ENCODE results near the gene EIF5AL1. TPM values are rescaled to one million over a fixed set of nuclear protein-coding genes. Genes with fewer than 3 reads are reported as not detected.

Gene EIF5AL1
- total and polyA plus RNA-seq, 2 of the 8 experiments (the other 6 are each of a cell fraction or from before 2014, with no cell fraction given), result 1.7 to 2.2 TPM

- Histone ChIP-seq H3K4me3 (ENCODE audit: extremely low read depth in 1 of 4, insufficient read depth in 2 of 4, low read depth in 3 of 4, low read length in 4 of 4) (no peak overlapping the region), H4K8ac (ENCODE audit: extremely low read depth, insufficient read depth, low read length) (no peak overlapping the region), H3K23ac (ENCODE audit: insufficient read length) (no peak overlapping the region), H2BK15ac (ENCODE audit: low read length) (no peak overlapping the region), H3K14ac (ENCODE audit: insufficient read length) (no peak overlapping the region), H3K79me2 (ENCODE audit: control insufficient read depth in 1 of 2, insufficient read depth in 2 of 2, low read length in 2 of 2) (no peaks in the 10 kb centered on the region), H2AK5ac (ENCODE audit: low read depth, low read length) (no peak overlapping the region), H3K18ac (ENCODE audit: extremely low read depth, low read length) (no peak overlapping the region), H3K79me1 (ENCODE audit: low read depth, low read length) (no peaks in the 10 kb centered on the region), H3K9me3 (ENCODE audit: insufficient read depth in 2 of 2, low read depth in 1 of 2, low read length in 1 of 2) (no peaks in the 10 kb centered on the region), H2AFZ (ENCODE audit: low read length) (no peak overlapping the region), H3K27me3 (replicated peaks in 1 of 4; ENCODE audit: control insufficient read depth in 3 of 4, extremely low read depth in 1 of 4, insufficient read depth in 3 of 4, low read length in 3 of 4) (peaks cover 0 to 4% (median 0%) of the 10 kb centered on the region in 4 experiments; a peak in 2 of 7 replicates), H3K23me2 (ENCODE audit: low read depth, low read length) (no peaks in the 10 kb centered on the region), H3K27ac (ENCODE audit: low read depth, low read length) (no peak overlapping the region), H4K91ac (replicated peaks; ENCODE audit: insufficient read length, low read length) (no peak overlapping the region), H3K4me2 (ENCODE audit: insufficient read depth in 1 of 2, low read depth in 2 of 2, low read length in 2 of 2) (no peak overlapping the region), H2BK12ac (ENCODE audit: low read depth, low read length) (no peak overlapping the region), H2BK5ac (ENCODE audit: low read depth, low read length) (no peak overlapping the region), H4K20me1 (replicated peaks in 1 of 2; ENCODE audit: control insufficient read depth in 1 of 2, insufficient read depth in 2 of 2, low read length in 2 of 2) (no peaks in the 10 kb centered on the region), H2BK120ac (replicated peaks; ENCODE audit: low read depth, low read length) (no peak overlapping the region), H3K4me1 (replicated peaks in 1 of 4; ENCODE audit: control insufficient read depth in 3 of 4, insufficient read depth in 4 of 4, low read length in 3 of 4) (peaks cover 0 to 3% (median 0%) of the 10 kb centered on the region in 4 experiments; a peak in 1 of 7 replicates), H3K4ac (replicated peaks; ENCODE audit: insufficient read length, low read depth, low read length) (no peak overlapping the region), H3K36me3 (ENCODE audit: control insufficient read depth in 2 of 4, insufficient read depth in 4 of 4, low read length in 3 of 4) (no peaks in the 10 kb centered on the region), H4K5ac (ENCODE audit: insufficient read length, low read depth, low read length) (no peak overlapping the region), H3K56ac (replicated peaks; ENCODE audit: insufficient read length, low read depth, low read length) (no peak overlapping the region), H3K9ac (replicated peaks in 1 of 4; ENCODE audit: extremely low read depth in 1 of 4, low read depth in 3 of 4, low read length in 3 of 4) (no peak overlapping the region), H2BK20ac (ENCODE audit: low read length) (no peak overlapping the region)
- WGBS, 2 experiments (ENCODE audit: extremely low coverage in 1 of 2, insufficient coverage in 1 of 2, insufficient read length in 1 of 2, insufficient replicate concordance in 2 of 2, low coverage in 1 of 2, low lambda C conversion rate in 2 of 2, missing lambda C conversion rate in 1 of 2), result 88% methylated on average over 3 of the region's 3 CpGs; no CpG with 5 or more reads in 1 of the 2 experiments
- FAIRE-seq (no peak), DNase-seq (ENCODE audit: low read depth in 1 of 2, low spot score in 2 of 2) (no peak)
- ChIA-PET POLR2A (ENCODE audit: partially characterized antibody) (no interaction called here), CTCF (ENCODE audit: partially characterized antibody) (interaction anchor here (0.6 to 10.0 kb wide), 18 partner anchors 9 to 142 kb away, joined by 3 to 101 read pairs (median 8); partner anchors contain the start of gene PPIF)
- TF ChIP-seq RAD21 (IDR thresholded peaks at IDR 0.05 in 1 of 2, conservative IDR thresholded peaks at IDR 0.05 in 1 of 2; ENCODE audit: low read depth in 2 of 2, low read length in 2 of 2) (no peak), ZNF274 (IDR thresholded peaks at IDR 0.05; ENCODE audit: borderline replicate concordance, extremely low read depth, low read length) (no peak), HDAC6 (IDR thresholded peaks at IDR 0.05; ENCODE audit: low read depth, low read length) (no peak), BRCA1 (IDR thresholded peaks at IDR 0.05; ENCODE audit: low read depth, low read length) (no peak), GABPA (IDR thresholded peaks at IDR 0.05; ENCODE audit: borderline replicate concordance, insufficient read depth, low read length) (no peak), CHD2 (IDR thresholded peaks at IDR 0.05; ENCODE audit: low read length) (no peak), CTCF (IDR thresholded peaks at IDR 0.05; ENCODE audit: control extremely low read depth in 1 of 3, insufficient read depth in 1 of 3, low read depth in 1 of 3, low read length in 3 of 3) (no peak), CBX5 (IDR thresholded peaks at IDR 0.05; ENCODE audit: low read depth, low read length) (no peak)
Measured at GRCh38 chr10:79488870-79489269, 23.5 kb upstream of the EIF5AL1 start.
